HepG2 (cell line): ENCODE measurements around the gene ATP8B1.

Experiments used
- AKAP8 ChIP-seq: sonication (generic); formaldehyde crosslinking; IDR thresholded peaks from 2 replicates; pipeline ENCODE4 v1.5.1; 2020; ENCODE audit warnings: mild to moderate bottlenecking, missing genetic modification reagents
- ERF ChIP-seq: IDR thresholded peaks from 2 replicates; pipeline ENCODE4 v1.6.1; 2018; ENCODE audit warnings: missing biosample characterization, missing genetic modification reagents
- ETV5 ChIP-seq: IDR thresholded peaks from 2 replicates; pipeline ENCODE4 v1.6.1; 2018; ENCODE audit warnings: missing biosample characterization, missing genetic modification reagents, inconsistent platforms, borderline replicate concordance
- EZH2 ChIP-seq: conservative IDR thresholded peaks from 2 replicates; pipeline ENCODE4 v1.6.1; 2012; ENCODE audit warnings: mild to moderate bottlenecking, low read depth, low read length, moderate library complexity
- GABPB1 ChIP-seq: IDR thresholded peaks from 2 replicates; pipeline ENCODE4 v1.6.1; 2016; ENCODE audit warnings: mild to moderate bottlenecking, missing genetic modification reagents, moderate library complexity, missing compliant biosample characterization
- HOXA9 ChIP-seq: sonication (generic); formaldehyde crosslinking; IDR thresholded peaks from 2 replicates; pipeline ENCODE4 v1.8.1; 2022; ENCODE audit warnings: missing genetic modification reagents, mild to moderate bottlenecking, moderate library complexity, borderline replicate concordance
- JUND ChIP-seq: sonication (generic); formaldehyde crosslinking; IDR thresholded peaks from 2 replicates; pipeline ENCODE4 v1.8.0; 2022; ENCODE audit warnings: mild to moderate bottlenecking, missing genetic modification reagents
- KMT2B ChIP-seq: IDR thresholded peaks from 2 replicates; pipeline ENCODE4 v1.6.1; 2016; ENCODE audit warnings: missing genetic modification reagents, missing compliant biosample characterization
- SRF ChIP-seq: IDR thresholded peaks from 2 replicates; pipeline ENCODE4 v1.6.1; 2011; ENCODE audit warnings: mild to moderate bottlenecking, low read depth, low read length, moderate library complexity
- SUZ12 ChIP-seq: fragments of 150-350 bp; IDR thresholded peaks from 2 replicates; pipeline ENCODE4 v1.6.1; 2014; ENCODE audit warnings: low read depth, low read length
- ZKSCAN8 ChIP-seq: IDR thresholded peaks from 2 replicates; pipeline ENCODE4 v1.6.1; 2016; ENCODE audit warnings: borderline replicate concordance, missing genetic modification reagents, missing compliant biosample characterization
- TF ChIP-seq, protein P1 (sequence below): sonication (generic); formaldehyde crosslinking; IDR thresholded peaks from 2 replicates; pipeline ENCODE4 v1.5.0; 2020; ENCODE audit warnings: mild to moderate bottlenecking, missing genetic modification reagents, moderate library complexity
- TF ChIP-seq, protein P2 (sequence below), 2 experiments: IDR thresholded peaks; 2 replicates each; pipeline ENCODE4 v1.6.1; 2011 to 2012; ENCODE audit warnings: low read length in 2 of 2, borderline replicate concordance in 1 of 2, low read depth in 1 of 2, mild to moderate bottlenecking in 1 of 2, moderate library complexity in 1 of 2
- TF ChIP-seq, protein P3 (sequence below): IDR thresholded peaks from 2 replicates; pipeline ENCODE4 v1.6.1; 2016; ENCODE audit warnings: missing compliant biosample characterization, missing genetic modification reagents, borderline replicate concordance

DNA sequence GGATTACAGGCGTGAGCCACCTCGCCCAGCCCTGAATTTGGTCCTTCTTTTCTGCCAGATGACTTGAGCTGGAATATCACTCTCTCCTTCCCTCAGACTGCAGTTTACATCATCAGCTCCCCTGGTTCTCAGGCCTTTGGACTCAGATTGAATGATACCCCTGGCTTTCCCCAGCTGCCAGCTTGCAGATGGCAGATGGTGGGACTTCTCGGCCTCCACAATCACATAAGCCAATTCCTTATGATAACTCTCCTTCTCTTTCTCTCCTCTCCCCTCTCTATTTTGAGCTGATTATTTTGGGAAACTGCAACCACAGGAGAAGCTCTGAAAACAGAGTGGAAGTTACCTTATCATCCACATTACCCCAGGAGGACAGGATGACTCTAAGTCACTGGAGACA lies 33.4 kb upstream of the ATP8B1 start:
- TF ChIP-seq, protein P1, sequence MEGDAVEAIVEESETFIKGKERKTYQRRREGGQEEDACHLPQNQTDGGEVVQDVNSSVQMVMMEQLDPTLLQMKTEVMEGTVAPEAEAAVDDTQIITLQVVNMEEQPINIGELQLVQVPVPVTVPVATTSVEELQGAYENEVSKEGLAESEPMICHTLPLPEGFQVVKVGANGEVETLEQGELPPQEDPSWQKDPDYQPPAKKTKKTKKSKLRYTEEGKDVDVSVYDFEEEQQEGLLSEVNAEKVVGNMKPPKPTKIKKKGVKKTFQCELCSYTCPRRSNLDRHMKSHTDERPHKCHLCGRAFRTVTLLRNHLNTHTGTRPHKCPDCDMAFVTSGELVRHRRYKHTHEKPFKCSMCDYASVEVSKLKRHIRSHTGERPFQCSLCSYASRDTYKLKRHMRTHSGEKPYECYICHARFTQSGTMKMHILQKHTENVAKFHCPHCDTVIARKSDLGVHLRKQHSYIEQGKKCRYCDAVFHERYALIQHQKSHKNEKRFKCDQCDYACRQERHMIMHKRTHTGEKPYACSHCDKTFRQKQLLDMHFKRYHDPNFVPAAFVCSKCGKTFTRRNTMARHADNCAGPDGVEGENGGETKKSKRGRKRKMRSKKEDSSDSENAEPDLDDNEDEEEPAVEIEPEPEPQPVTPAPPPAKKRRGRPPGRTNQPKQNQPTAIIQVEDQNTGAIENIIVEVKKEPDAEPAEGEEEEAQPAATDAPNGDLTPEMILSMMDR (CRISPR knock-in tag) = no peak
- TF ChIP-seq AKAP8 (CRISPR knock-in tag) (no peak), HOXA9 (no peak), SUZ12 (no peak), ZKSCAN8 (no peak), KMT2B (CRISPR knock-in tag) (no peak), SRF (no peak), ERF (no peak), EZH2 (no peak), GABPB1 (CRISPR knock-in tag) (no peak), JUND (CRISPR knock-in tag) (no peak), ETV5 (no peak)
- TF ChIP-seq, protein P2, sequence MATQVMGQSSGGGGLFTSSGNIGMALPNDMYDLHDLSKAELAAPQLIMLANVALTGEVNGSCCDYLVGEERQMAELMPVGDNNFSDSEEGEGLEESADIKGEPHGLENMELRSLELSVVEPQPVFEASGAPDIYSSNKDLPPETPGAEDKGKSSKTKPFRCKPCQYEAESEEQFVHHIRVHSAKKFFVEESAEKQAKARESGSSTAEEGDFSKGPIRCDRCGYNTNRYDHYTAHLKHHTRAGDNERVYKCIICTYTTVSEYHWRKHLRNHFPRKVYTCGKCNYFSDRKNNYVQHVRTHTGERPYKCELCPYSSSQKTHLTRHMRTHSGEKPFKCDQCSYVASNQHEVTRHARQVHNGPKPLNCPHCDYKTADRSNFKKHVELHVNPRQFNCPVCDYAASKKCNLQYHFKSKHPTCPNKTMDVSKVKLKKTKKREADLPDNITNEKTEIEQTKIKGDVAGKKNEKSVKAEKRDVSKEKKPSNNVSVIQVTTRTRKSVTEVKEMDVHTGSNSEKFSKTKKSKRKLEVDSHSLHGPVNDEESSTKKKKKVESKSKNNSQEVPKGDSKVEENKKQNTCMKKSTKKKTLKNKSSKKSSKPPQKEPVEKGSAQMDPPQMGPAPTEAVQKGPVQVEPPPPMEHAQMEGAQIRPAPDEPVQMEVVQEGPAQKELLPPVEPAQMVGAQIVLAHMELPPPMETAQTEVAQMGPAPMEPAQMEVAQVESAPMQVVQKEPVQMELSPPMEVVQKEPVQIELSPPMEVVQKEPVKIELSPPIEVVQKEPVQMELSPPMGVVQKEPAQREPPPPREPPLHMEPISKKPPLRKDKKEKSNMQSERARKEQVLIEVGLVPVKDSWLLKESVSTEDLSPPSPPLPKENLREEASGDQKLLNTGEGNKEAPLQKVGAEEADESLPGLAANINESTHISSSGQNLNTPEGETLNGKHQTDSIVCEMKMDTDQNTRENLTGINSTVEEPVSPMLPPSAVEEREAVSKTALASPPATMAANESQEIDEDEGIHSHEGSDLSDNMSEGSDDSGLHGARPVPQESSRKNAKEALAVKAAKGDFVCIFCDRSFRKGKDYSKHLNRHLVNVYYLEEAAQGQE (IDR thresholded peaks at IDR 0.05; ENCODE audit: borderline replicate concordance in 1 of 2, low read depth in 1 of 2, low read length in 2 of 2) = no peak
- TF ChIP-seq, protein P3, sequence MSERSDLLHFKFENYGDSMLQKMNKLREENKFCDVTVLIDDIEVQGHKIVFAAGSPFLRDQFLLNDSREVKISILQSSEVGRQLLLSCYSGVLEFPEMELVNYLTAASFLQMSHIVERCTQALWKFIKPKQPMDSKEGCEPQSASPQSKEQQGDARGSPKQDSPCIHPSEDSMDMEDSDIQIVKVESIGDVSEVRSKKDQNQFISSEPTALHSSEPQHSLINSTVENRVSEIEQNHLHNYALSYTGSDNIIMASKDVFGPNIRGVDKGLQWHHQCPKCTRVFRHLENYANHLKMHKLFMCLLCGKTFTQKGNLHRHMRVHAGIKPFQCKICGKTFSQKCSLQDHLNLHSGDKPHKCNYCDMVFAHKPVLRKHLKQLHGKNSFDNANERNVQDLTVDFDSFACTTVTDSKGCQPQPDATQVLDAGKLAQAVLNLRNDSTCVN = no peak
